GM12801 (cell line): ENCODE measurements around the gene BCL2L2.

Source experiments
- CTCF ChIP-seq: IDR thresholded peaks from one replicate; pipeline ENCODE4 v1.5.1; 2011; ENCODE audit warnings: control low read depth; ENCODE audit not compliant: insufficient read length; ENCODE audit errors: extremely low read depth

The BCL2L2 gene

DNA sequence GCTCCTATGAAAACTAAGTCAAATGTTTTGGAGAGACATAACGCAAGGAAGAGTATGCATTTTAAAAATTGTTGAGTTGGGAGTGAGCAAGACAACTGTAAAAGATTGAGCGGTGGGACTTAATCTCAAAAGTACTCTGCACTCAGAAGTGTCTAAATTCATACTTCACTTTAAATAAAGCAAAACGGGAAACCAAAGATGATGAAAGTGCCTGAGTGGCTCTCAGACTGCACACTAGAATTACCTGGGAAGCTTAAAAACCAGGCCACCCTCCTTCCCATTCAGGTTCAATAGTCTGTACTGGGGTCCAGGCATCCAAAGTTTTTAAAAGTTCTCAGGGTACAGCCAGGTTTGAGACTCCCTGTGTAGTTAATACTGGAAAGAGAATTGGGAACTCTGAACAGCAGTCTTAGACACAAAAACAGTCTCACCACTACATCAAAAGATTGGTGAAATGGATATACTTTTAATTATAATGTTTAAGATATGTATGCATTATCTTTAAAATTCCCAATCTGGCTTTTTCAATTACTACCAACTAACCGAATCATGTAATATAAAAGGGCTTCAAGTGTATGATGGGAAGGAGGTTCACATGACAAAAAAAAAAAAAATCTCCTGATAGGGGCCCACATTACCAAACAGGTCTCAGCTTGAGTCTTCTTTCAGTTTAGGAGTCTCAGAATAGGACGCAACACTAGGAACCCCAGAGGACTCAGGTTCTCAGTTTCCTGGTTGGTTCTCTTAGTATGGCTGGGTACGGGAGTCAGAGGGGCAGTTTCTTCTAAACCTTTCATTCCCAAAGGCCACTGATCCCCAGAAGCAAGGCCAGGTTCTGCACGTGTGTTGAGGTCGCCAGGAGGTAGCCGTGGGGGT lies 21.7 kb upstream of the BCL2L2 start:
- no peak for TF ChIP-seq CTCF

- no peak for TF ChIP-seq CTCF
Observed at GRCh38 chr14:23285530-23286019, 21.1 kb upstream of the BCL2L2 start.

GRCh38 chr14:23286020-23286901 lies 20.4 kb upstream of the BCL2L2 start, which contains the start of gene HOMEZ:
Gene HOMEZ (minus strand): TSS chr14:23286132. CDS start chr14:23285952, 180 bp downstream.
- TF ChIP-seq CTCF = no peak

DNA sequence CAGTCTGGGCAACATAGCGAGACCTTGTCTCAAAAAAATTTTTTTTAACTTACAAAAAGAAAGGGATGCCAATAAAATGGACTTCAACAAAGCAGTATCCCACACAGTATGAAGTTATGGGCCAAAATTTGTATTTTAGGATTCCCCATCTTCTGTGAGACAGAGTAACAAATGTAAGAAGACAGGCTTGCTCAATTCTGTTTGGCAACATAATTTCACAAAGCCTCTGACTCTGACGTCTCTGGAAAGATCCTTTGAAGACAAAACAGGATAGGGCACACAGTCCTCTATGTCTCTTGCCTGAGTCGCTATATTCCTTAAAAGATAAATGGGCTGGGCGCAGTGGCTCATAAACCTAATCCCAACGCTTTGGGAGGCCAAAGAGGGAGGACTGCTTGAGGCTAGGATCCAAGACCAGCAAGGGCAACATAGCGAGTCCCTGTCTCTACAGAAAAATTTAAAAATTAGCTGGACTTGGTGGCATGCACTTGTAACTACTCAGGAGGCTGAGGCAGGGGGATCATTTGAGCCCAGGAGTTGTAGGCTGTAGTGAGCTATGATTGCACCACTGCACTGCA lies 19.6 kb upstream of the BCL2L2 start:
- TF ChIP-seq CTCF = no peak

- no peak for TF ChIP-seq CTCF
Observed at GRCh38 chr14:23294734-23295561, 11.7 kb upstream of the BCL2L2 start.

GRCh38 chr14:23296012-23296777 lies 10.4 kb upstream of the BCL2L2 start:
- TF ChIP-seq CTCF = no peak
